PC-3 (cell line): ENCODE results near the gene APOBEC3C. TPM values are rescaled to one million over a fixed set of nuclear protein-coding genes. Genes with fewer than 3 reads are reported as not detected.

Experiments used
- ATAC-seq: fragments of 200-7000 bp; cut with Tn5 transposase; 2 replicates; pipeline ENCODE4 v1.9.1; 2020; ENCODE audit warnings: mild to moderate bottlenecking, moderate library complexity
- BruUV-seq: library from RNA; stranded (reverse); fragments of 400-500 nt; replicated peaks from 2 replicates; lab custom pipeline; 2021; lab: Mats Ljungman, UMichigan
- CTCF ChIA-PET: fragments of 300-600 bp; sonication (Branson Sonifier 250); formaldehyde crosslinking; loops from one replicate; lab custom pipeline; 2022; ENCODE audit warnings: antibody characterized with exemption; lab: Charles Lee
- POLR2A ChIA-PET: fragments of 300-600 bp; sonication (Branson Sonifier 250); formaldehyde crosslinking; loops from one replicate; lab custom pipeline; 2022; ENCODE audit warnings: antibody characterized with exemption; ENCODE audit not compliant: unreplicated experiment; lab: Charles Lee
- DNase-seq: peaks from one replicate; pipeline ENCODE4 v3.0.0-alpha.2; 2015
- H2AFZ ChIP-seq: fragments of 300-600 bp; sonication (generic); 2 replicates; pipeline ENCODE4 v1.6.0; 2016; ENCODE audit warnings: antibody characterized with exemption, low read length
- H3F3A ChIP-seq: fragments of 300-600 bp; sonication (generic); one replicate; pipeline ENCODE4 v1.6.0; 2017; ENCODE audit warnings: antibody characterized with exemption, low read length, control low read depth, mild to moderate bottlenecking; ENCODE audit not compliant: unreplicated experiment
- H3K27ac ChIP-seq: fragments of 300-600 bp; sonication (generic); 2 replicates; pipeline ENCODE4 v1.5.1; 2016; ENCODE audit warnings: mild to moderate bottlenecking, low read length
- H3K27me3 ChIP-seq: fragments of 300-600 bp; sonication (generic); 2 replicates; pipeline ENCODE4 v1.6.1; 2016; ENCODE audit warnings: low read length, mixed read lengths
- H3K36me3 ChIP-seq: fragments of 300-600 bp; sonication (generic); 2 replicates; pipeline ENCODE4 v1.6.1; 2016; ENCODE audit warnings: low read depth, mixed run types, low read length, mixed read lengths
- H3K4me1 ChIP-seq: fragments of 300-600 bp; sonication (generic); 2 replicates; pipeline ENCODE4 v1.5.1; 2016; ENCODE audit warnings: low read length; ENCODE audit not compliant: insufficient read depth
- H3K4me2 ChIP-seq: fragments of 300-600 bp; sonication (generic); 2 replicates; pipeline ENCODE4 v1.6.0; 2016; ENCODE audit warnings: low read length
- H3K4me3 ChIP-seq: fragments of 300-600 bp; sonication (generic); 2 replicates; pipeline ENCODE4 v1.5.1; 2016; ENCODE audit warnings: mild to moderate bottlenecking, low read length, mixed read lengths
- H3K79me2 ChIP-seq: fragments of 300-600 bp; sonication (generic); 2 replicates; pipeline ENCODE4 v1.6.1; 2017; ENCODE audit warnings: low read length, mixed read lengths
- H3K9ac ChIP-seq: fragments of 300-600 bp; sonication (generic); 2 replicates; pipeline ENCODE4 v1.6.0; 2016; ENCODE audit warnings: mild to moderate bottlenecking, low read length
- H3K9me2 ChIP-seq: fragments of 300-600 bp; sonication (generic); replicated peaks from 2 replicates; pipeline ENCODE4 v1.6.1; 2016; ENCODE audit warnings: mixed run types, low read length, mixed read lengths
- H3K9me3 ChIP-seq: fragments of 300-600 bp; sonication (generic); 2 replicates; pipeline ENCODE4 v1.6.1; 2016; ENCODE audit warnings: low read length, mixed read lengths
- H4K20me1 ChIP-seq: fragments of 300-600 bp; sonication (generic); 2 replicates; pipeline ENCODE4 v1.6.1; 2016; ENCODE audit warnings: low read length, mixed read lengths
- EZH2 ChIP-seq: fragments of 300-600 bp; sonication (generic); IDR thresholded peaks from one replicate; pipeline ENCODE4 v1.6.1; 2017; ENCODE audit warnings: antibody characterized with exemption, mild to moderate bottlenecking, low read length; ENCODE audit not compliant: unreplicated experiment
- EZH2phosphoT487 ChIP-seq: fragments of 300-600 bp; sonication (generic); IDR thresholded peaks from 2 replicates; pipeline ENCODE4 v1.6.1; 2018; ENCODE audit warnings: mild to moderate bottlenecking, antibody characterized with exemption, low read length, borderline replicate concordance
- intact Hi-C: fragments of 100-400 bp; cut with micrococcal nuclease; formaldehyde crosslinking; loops from 2 replicates; pipeline ENCODE4 v1.9.0; 2023
- total RNA-seq: library from RNA; depleted of rRNA; stranded (reverse); fragments of >200 nt; gene quantifications from 2 replicates; pipeline ENCODE4 v1.2.3, GENCODE V29; 2014; rRNA removed
- TF ChIP-seq, protein P1 (sequence below): fragments of 300-600 bp; sonication (generic); conservative IDR thresholded peaks from 2 replicates; pipeline ENCODE4 v1.5.1; 2017; ENCODE audit warnings: antibody characterized with exemption, low read depth, mild to moderate bottlenecking, low read length

APOBEC3C gene
- total RNA-seq, 1 experiment from 2014 or later, result 35.5 TPM

DNA sequence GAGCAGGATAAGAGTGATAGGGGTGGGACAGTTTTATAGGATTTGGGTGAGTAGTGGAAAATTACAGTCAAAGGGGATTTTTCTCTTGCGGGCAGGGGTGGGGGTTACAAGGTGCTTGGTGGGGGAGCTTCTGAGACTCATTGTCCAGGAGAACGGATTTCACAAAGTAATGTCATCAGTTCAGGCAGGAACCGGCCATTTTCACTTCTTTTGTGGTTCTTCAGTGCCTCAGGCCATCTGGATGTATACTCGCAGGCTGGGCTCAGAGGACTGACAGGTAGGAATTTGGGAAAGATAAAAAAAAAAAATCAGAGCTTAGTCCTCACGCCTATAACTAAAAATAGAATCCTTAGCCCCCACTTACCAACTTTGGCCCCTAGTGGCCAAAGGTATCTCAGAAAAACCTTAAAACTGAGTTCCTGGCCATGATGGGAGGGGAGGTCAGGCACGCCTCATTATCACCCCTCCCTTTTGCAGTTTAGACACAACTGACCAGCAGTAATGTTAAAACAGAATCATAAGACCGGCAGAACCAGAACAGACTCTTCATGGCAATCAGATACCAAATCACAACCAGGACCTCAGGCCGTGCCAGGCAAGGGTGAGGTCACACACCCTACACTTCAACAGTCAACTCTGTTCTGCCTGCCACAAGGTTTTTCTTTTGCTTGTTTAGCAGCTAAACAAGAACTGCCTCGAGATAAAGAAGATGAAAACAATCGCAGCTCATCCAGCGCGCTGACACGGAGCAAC lies 54.2 kb downstream of the APOBEC3C start:
- Histone ChIP-seq H3K9ac (peak overlapping the region; percentile 83), H3F3A (no peaks in the 10 kb centered on the region), H3K36me3 (no peaks in the 10 kb centered on the region), H3K27ac (peak overlapping the region; percentile 99), H3K4me3 (no peak overlapping the region), H3K27me3 (no peaks in the 10 kb centered on the region), H3K9me2 (no peaks in the 10 kb centered on the region), H3K4me1 (peaks cover 38% of the 10 kb centered on the region), H3K79me2 (no peaks in the 10 kb centered on the region), H4K20me1 (no peaks in the 10 kb centered on the region), H3K9me3 (no peaks in the 10 kb centered on the region), H3K4me2 (peak overlapping the region; percentile 56), H2AFZ (no peak overlapping the region)
- ChIA-PET POLR2A (no interaction called here), CTCF (interaction anchor here (0.5 kb wide), 1 partner anchor 55 kb away, joined by 4 read pairs; no protein-coding TSS in a partner anchor)
- intact Hi-C loops, result no loop called here
- BruUV-seq, result TSS peak; percentile 57
- TF ChIP-seq EZH2phosphoT487, result no peak
- no peak for TF ChIP-seq EZH2
- TF ChIP-seq, protein P1, sequence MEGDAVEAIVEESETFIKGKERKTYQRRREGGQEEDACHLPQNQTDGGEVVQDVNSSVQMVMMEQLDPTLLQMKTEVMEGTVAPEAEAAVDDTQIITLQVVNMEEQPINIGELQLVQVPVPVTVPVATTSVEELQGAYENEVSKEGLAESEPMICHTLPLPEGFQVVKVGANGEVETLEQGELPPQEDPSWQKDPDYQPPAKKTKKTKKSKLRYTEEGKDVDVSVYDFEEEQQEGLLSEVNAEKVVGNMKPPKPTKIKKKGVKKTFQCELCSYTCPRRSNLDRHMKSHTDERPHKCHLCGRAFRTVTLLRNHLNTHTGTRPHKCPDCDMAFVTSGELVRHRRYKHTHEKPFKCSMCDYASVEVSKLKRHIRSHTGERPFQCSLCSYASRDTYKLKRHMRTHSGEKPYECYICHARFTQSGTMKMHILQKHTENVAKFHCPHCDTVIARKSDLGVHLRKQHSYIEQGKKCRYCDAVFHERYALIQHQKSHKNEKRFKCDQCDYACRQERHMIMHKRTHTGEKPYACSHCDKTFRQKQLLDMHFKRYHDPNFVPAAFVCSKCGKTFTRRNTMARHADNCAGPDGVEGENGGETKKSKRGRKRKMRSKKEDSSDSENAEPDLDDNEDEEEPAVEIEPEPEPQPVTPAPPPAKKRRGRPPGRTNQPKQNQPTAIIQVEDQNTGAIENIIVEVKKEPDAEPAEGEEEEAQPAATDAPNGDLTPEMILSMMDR, result no peak; the same call in 1 of the 2 replicates
- ATAC-seq (peak; percentile 26), DNase-seq (peak; percentile 65)

Other genes starting within 250 kb of the APOBEC3C start
- 22.5 and 24.5 TPM in 2 replicates for gene DNAL4, start 220.1 kb upstream of the APOBEC3C start, total RNA-seq
- 2.8 and 3.5 TPM in 2 replicates for gene NPTXR, start 170.2 kb upstream of the APOBEC3C start, total RNA-seq
- 37.5 and 50.1 TPM in 2 replicates for gene CBX6, start 142.0 kb upstream of the APOBEC3C start, total RNA-seq
- not detected in 2 replicates for gene APOBEC3A, start 56.6 kb upstream of the APOBEC3C start, total RNA-seq
- gene APOBEC3B, start 31.9 kb upstream of the APOBEC3C start, total RNA-seq, result 11.3 TPM in 2 replicates
- 0.33 TPM in 1 of 2 replicates, not detected in the other for gene APOBEC3D, start 6.9 kb downstream of the APOBEC3C start, total RNA-seq
- not detected in 2 replicates for gene APOBEC3F, start 26.6 kb downstream of the APOBEC3C start, total RNA-seq
- 1.3 and 4.4 TPM in 2 replicates for gene APOBEC3G, start 63.0 kb downstream of the APOBEC3C start, total RNA-seq
- 0.87 TPM in 1 of 2 replicates, not detected in the other for gene APOBEC3H, start 83.0 kb downstream of the APOBEC3C start, total RNA-seq
- 8.0 and 8.6 TPM in 2 replicates for gene CBX7, start 138.4 kb downstream of the APOBEC3C start, total RNA-seq
- 29.7 and 33.1 TPM in 2 replicates for gene PDGFB, start 230.7 kb downstream of the APOBEC3C start, total RNA-seq